Spleen (tissue), 7 donors: Measurements from ENCODE around the gene PGAP3.

ENCODE experiments used
- POLR2A ChIP-seq, 3 donors: fragments of 450-650 bp; IDR thresholded peaks; one replicate each; pipeline ENCODE4 v1.5.1; 2017; ENCODE audit warnings: antibody characterized with exemption in 3 of 3, mild to moderate bottlenecking in 1 of 3
- TF ChIP-seq, protein P1 (sequence below), 11 experiments: fragments of 200-600 bp in 7 of 11; fragments of 450-650 bp in 4 of 11; sonication (generic) in 4 of 11; IDR thresholded peaks in 8 of 11; conservative IDR thresholded peaks in 3 of 11; 1 replicate in 7 of 11; 2 replicates in 4 of 11; pipeline versions ENCODE4 v1.4.0 to v1.8.0; 2016 to 2021; ENCODE audit warnings: antibody characterized with exemption in 11 of 11, inconsistent platforms in 4 of 11, mild to moderate bottlenecking in 1 of 11
- donor health status: DM: no; HTN: no; CAD: no; lungs with moderate emphysema.
- donor health status: DM: no; HTN: no; CAD: no.
- donor health status: DM: no; HTN: no; CAD: no.

DNA sequence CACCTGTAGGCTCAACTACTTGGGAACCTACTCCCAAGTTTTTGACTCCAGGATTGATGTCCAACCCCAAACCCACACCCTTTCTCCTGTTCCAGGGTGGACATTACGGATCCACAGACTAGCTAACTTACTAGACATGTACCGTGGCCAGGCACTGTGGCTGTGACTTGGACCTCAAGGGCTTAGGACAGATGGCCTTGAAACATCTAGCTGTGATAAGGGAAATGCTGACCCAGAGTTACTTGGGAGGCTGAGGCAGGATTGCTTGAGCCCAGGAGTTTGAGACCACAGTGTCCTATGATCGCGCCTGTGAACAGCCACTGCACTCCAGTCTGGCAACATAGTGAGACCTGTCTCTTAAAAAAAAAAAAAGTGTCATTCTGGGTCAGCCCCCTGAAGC lies 46.8 kb downstream of the PGAP3 start:
- TF ChIP-seq, protein P1, sequence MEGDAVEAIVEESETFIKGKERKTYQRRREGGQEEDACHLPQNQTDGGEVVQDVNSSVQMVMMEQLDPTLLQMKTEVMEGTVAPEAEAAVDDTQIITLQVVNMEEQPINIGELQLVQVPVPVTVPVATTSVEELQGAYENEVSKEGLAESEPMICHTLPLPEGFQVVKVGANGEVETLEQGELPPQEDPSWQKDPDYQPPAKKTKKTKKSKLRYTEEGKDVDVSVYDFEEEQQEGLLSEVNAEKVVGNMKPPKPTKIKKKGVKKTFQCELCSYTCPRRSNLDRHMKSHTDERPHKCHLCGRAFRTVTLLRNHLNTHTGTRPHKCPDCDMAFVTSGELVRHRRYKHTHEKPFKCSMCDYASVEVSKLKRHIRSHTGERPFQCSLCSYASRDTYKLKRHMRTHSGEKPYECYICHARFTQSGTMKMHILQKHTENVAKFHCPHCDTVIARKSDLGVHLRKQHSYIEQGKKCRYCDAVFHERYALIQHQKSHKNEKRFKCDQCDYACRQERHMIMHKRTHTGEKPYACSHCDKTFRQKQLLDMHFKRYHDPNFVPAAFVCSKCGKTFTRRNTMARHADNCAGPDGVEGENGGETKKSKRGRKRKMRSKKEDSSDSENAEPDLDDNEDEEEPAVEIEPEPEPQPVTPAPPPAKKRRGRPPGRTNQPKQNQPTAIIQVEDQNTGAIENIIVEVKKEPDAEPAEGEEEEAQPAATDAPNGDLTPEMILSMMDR (IDR thresholded peaks at IDR 0.05 in 8 of 11, conservative IDR thresholded peaks at IDR 0.05 in 3 of 11), result no peak
- no peak for TF ChIP-seq POLR2A (IDR thresholded peaks at IDR 0.05)
